Mucosa of gallbladder (tissue), 1 donor: ENCODE results near the gene STARD3. TPM values are rescaled to one million over a fixed set of nuclear protein-coding genes. Genes with fewer than 3 reads are reported as not detected.
"Not testable (repeated sequence)": the region's sequence is repeated elsewhere in the genome, so short reads cannot be mapped to it uniquely, and the experiment has no call there.

Experiments
- DNase-seq: peaks from one replicate; pipeline ENCODE4 v3.0.0-alpha.2; 2020; ENCODE audit warnings: low spot score
- total RNA-seq: library from RNA; stranded (reverse); gene quantifications from one replicate; pipeline ENCODE4 v1.2.1, GENCODE V29; 2021
- donor health status: DM: no; HTN: no; CAD: no.

STARD3 gene
- 82.2 TPM for total RNA-seq

DNA sequence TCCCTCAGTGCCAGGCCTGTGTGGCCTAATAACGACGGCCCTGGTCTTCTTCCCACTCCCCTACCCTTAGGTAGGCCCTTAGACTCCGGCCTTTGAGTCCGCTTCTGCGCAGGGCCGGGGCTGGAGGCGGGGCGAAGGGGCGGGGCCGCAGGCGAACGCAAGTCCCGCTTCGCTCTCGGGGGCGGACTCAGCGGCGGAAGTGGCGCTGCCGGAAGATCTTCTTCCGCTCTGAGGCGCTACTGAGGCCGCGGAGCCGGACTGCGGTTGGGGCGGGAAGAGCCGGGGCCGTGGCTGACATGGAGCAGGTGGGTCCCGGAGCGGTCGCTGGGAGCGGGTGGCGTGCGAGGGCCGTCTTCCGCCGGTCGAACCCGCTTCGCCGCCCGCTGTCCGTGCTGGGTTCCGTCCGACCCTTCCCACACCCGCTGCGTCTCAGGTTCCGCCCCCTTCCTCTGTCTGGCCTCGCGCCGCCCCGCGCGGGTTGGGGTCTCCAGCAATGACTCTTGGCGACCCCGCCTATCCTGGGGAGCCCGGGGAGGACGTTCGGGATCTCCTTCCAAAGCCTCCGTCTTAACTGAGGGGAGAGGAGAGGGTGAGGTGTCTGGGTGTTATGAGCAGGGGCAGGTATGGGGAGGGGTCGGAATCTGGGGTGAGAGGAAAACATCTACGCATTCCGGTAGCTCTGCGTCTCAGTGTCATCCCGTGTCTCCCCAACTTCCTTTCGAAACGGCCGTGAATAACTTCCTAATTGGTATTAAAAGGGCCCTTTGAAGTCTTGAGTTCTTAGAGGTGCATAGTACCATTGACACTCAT lies at the start of gene STARD3:
TSS of gene STARD3 (plus strand) at position 218 of the 810 bp plus-strand sequence. CDS start 16,388 bp downstream, outside the sequence.
- DNase-seq = peak; percentile 92

DNA sequence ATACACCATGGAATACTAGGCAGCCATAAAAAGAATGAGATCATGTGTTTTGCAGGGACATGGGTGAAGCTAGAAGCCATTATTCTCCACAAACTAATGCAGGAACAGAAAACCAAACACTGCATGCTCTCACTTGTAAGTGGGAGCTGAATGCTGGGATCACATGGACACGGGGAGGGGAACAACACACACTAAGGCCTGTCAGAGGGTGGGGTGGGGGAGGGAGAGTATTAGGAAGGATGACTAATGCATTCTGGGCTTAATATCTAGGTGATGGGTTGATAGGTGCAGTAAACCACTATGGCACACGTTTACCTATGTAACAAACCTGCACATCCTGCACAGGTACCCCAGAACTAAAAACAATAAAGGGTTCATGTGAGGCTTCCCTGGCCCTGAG lies 46.8 kb upstream of the STARD3 start:
- not testable (repeated sequence) for DNase-seq

DNA sequence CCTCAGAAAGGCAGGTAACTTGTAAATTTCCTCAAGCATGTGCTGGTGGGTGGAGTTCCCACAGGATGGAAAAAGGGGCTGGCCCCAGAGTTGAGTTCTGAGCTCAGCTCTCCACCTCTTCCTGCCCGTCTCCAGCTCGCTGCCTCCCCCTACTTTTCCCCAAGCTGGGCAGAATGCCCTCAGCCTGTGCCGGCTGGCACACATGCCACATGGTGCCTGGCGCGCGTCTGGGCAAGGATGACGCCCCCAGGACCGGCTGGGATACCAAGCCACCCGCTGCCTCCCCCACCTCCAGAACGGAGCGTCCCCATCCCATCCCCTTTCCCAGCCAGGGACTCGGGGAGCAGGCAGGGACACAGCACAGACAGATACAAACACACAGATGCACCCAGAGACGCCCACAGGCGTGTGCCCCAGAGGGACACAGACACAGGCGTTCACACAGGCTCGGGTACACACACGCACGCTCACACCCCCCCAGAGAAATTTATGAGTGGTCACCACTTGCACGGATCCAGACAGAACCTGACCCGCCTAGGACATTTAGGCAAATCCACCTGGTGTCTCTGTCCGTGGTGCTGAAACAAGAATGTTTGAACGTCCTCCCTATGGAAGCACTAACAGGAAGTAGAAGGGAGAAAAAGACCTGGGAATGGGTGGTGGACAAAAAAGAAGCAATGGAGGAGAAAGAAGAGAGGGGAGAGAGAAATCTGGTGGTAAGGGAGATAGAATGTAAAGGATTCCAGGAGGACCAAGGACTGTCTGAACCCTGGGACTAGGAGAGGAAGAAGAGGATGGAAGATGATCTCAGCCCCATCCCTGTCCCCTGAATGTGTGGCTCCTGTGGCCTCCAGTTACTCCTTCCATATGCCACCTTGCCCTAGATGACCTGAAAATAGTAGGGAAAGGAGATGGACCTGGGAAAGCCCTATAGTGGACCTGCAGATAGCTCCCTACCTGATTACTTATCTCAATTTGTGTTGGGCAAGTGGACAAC lies 44.7 kb upstream of the STARD3 start:
- DNase-seq = peak; percentile 69

DNA sequence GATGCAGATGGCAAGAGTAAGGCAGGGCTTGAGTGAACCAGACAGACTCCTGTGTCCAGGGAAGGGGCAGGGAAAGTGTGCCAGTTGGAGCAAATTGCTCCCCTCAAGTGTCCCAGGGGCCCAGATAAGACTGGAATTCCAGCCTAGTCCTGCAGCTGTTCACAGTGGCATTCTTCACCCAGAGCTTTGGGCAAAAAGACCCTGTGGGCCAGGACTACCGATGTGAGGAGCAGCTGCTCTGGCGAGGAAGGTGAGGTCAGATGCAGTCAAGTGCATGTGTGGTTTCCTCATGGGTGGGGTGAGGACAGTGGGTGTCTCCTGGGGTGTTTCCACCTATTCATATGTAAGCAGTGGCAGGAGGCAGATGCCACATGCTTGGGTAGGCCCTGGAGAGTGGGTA lies 43.6 kb upstream of the STARD3 start:
- DNase-seq = no peak

DNA sequence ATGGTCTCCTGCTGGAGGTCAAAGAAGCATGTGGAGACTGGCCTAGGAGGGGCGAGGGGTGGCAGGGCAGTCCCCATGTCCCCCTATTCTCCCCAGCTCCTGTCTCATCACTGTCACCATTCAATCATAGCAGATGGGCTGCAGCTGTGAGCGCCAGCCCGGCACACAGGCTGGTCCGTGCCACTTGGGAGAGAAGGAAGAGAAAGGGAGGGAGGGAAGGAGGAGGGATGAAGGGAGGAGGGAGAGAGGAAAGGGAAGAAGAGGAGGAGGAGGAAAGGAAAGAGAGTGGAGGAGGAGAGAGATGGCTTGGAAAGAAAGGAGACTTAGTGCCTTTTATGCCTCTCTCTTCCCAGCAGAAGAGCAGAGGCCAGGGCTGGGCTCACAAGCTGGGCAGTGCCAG lies 41.6 kb upstream of the STARD3 start:
- no peak for DNase-seq

DNA sequence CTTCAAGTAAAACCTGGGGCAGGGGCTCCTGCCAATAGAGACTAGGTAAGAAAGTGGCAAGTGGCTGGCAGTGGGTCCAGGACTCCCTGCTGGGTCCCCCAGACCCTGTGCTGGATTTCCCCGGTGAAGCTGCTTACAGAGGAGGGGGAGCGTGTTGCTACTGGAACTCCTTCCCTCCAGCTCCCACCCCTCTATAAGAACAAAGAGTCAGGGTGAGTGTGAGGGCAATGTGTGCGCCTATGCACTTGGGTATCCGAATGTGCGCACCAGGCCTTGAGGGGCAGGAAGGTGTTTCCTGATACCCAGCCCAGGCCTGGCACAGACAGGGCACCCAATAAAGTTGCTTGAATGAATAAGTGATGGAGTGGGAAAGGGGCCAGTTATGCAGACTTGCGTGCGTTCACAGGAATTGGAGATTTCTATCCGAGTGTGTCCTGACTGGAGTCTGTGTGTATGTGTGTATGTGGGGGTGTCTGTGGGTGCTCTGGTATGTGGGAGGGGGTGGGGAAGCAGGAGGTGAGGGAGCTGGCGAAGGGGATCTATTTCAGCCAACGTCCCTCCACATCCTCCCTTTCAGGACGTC lies 40.9 kb upstream of the STARD3 start:
- no peak for DNase-seq

DNA sequence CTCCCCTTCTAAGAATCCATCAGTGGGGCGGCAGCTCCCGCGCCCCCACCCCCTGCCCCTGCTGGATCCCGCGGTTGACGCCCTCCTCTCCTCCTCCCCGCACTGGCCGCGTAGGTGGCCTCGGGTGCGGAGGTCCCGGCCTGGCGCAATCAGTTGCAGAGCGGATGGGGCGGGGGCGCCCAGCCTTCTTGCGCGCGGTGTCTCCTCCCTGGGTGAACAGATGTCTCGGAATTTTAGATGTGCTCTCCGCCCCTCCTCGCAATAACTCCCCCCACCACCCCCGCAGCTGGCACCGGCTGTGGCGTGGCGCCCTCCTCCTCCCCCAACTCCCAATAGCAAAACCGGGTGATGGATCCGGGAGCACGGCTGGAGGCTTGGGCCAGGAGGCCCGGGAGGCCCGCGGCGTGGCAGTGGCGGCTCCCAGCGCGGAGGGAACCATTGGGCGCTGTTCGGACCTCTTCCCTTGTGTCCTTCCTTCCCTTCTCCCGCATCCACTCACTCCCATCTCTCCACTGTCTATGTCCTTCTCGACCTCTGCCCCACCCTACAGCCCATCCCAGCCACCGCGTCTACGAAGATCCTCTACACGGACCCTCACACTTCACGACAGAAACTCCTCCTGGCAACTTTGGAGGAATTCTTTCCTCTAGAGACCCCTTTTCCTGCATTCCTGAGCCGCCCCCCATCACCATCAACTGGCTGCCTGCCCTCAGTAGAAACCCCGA lies 40.2 kb upstream of the STARD3 start:
- DNase-seq = no peak

DNA sequence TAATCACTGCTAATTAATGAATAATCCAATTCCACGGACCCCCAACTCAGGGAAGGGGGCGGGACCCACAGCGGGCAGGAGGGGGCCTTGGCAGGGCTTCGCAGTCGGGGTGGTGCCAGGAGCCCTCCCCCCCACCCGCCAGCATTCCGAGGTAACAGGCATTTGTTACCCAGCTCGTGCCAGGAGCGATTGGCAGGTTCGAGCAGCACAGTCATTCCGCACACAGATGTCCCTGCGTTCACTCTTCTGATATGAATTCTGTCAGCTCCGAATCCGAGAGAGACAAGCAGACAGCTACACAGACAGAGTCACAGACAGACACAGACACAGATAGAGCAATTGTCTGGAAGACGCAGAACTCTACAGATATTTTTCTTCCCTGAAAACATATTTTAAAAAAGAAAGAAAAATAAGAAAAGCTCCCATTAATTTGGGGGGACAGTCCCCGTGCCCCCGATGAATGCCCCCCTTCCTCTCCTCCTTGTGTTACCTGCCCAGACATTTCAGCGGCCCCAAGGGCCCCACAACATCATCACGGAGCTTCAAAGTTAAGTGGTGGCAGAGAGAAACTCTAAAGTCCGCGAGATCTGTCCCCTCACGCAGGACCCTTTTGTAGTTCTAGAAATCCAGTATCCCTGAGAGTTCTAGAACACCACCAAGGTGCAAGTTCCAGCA lies 39.4 kb upstream of the STARD3 start:
- DNase-seq = no peak

DNA sequence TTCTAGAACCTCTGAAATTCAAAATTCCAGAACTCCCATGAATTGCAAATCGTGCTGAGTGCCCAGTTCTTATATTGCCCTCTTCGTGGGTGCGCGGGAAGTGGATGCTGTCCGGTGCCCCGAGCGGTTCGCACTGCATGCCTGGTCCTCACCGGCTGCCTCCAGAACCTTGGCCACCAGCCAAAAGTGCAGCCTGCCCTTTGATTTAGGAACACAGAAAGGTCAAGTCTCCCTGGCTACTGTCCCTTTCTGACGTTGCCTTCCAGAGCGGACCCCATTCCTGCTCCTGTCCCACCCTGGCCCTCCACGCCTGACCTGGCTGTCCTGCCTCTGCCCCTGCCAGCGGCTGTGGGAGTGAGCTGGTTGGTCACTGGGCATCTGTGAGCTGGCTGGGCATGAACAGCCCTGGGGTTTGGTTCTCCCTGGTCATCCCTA lies 38.9 kb upstream of the STARD3 start:
- no peak for DNase-seq

DNA sequence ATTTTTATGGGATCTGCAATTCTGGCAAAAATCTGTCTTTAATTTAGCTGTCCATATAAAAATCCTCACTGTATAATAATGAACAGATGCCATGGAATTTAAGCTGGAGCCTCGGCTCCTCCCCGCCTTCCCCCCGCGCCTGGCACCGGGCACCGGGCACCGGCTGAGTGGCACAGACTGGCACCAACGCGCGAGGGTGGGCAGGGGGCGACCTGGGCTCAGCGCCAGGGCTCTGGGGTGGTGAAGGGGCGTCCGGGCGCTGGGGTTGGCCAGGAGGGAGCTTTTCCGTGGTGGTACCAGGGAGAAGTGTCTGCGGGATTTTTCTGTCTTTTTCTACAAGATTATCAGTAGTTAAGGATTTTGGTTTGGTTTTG lies 38.3 kb upstream of the STARD3 start:
- no peak for DNase-seq

DNA sequence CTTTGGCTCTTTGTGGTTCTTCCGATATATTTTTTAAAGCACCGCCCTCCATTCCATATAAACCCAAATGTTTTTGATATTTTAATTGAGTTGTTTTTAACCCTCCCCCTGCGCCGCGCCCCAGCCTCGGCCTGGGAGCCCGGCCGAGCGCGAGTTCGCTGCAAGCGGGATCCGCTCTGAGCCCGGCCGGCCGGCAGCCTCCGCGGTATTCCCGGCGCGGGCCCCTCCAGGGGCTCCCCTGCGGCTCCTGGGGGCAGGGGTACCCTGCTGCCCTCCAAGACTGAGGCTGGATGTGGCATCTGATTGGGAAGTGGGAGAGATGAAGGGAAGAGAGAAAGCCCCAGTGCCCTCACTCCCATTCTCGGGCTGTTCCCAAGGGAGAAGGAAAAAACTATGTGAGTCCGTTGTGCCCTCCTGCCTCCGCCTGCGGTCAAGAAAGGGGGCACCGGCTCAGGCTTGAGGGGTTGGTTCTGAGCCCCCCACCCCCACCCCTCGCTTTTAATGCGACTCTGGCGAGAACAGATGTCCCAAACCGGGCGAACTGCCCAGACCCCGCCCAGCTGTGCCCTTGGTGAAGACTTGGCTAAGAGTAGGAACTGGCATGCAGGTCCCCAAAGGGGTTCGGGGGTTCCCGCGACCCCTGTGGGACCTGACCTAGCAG lies 37.8 kb upstream of the STARD3 start:
- DNase-seq = no peak

DNA sequence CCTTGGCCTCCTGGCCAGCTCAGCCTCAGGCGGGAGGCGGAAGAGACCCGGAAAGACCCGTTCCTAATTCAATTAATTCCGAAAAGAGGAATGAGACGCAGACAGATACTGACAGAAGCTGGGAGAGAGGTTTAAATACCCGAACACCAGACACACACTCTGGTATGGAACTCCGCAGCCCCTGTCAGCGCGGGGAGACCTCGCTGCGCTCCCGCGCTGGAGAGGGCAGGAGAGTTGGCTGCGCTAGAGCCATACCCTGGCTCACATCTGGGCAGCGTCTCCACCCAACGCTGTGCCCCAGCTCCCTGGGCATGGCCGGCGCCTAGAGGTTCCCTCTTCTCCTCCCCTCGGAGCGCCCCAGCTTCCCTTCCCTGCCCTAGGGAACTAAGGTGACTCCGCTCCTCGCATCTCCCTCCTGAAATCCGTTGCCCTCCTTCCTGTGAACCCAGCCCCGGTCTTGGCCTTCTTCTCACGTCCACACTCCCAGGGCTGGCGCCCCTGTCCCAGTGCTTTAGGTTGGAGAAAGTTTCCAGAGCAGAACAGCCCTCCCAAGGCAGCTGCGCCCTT lies 37.2 kb upstream of the STARD3 start:
- DNase-seq = no peak

DNA sequence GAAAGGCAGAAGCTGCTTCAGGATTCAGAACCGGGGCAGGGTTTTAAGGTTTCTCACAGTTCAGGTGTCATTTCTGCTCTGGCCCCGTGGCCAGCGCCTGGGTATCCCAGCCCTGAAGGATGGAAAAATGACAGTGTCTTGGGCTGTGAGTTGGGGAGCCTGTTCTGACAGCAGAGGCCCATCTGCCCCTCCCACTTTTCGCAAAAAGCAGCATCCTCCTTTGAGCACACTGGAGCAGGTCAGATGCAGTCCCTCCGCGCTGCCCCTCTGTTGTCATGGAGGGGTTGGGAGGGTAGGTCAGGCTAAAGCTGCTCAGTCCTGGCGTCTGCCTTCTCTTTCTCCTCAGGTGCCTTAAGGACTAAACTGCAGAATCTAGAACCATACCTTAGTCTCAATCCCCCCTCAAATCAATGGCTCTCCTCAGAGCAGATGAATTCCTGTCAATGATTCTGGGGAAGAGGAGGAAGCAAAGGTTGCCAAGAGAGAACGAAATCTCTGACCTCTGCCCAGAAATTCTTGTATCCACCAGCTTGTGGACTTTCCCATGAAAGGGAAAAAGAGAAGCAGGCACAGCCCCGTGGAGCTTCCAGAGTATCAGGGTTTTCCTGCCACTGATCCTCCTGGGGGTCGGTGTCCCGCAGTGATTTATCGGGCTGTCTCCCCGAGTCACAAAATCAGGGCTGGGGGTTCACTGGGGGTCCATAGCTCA lies 36.5 kb upstream of the STARD3 start:
- no peak for DNase-seq

DNA sequence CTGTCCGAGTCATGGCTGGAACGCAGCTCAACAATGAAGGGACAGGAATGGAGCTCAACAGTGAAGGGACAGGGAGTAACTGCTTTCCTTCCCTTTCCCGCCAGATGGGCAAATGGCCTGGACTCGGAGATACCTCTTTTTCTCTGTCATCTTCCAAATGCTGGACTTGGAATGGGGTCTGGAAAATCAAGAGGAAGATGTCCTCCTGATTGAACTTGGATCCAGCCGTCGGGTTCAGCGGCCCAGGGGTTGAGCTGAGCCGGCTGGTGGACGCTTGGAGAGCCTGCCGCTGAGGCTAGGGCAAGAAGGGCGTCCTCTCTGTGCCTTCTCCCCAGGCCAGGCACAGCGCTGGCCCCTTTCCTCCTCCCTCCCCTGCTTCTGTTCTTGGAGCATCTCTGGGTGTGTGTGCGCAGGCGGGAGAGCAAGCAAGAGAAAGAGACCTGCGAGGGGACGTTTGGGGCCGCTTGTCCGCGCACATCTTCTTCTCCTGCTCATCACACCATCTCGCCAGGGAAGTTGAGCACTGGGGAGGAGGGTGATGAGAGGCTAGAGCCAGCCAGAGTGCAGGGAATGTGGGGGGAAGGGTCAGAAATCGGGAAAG lies 35.8 kb upstream of the STARD3 start:
- DNase-seq = no peak

DNA sequence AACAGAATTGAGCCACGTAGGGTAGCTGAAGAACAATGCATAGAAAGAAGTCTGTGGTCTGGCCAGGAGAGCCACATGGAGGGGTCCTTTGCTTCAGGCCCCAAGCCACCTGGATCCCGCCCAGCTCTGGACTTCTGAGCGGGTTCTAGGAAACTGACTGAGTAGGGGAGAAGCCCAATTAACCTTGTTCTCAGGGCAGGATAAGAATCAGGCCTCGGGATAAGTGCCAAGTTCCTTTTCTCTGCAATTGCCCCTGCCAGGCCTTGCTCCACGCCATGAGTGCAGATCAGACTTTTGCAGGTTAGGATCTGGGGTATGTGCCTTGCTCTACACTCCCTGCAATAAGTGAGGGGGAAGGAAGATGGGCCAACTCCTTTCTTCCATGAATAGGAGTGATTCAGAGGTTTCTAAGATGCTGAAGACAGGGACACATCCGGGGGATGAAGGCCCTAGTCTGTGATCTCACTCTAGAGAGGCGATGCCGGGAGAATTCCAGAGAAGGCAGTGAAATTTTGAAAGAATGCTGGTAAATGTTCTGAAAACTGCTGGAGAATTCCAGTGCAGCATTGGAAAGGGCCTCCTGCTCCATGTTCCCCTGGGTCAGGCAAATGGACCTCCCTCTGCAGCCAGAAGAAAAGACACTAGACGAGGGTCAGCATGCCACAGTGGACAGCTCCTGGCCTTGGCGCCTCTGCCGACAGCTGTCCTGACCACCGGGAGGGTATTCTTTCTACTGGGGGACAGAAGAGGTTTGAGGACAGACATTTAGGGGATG lies 35.0 kb upstream of the STARD3 start:
- DNase-seq = no peak

DNA sequence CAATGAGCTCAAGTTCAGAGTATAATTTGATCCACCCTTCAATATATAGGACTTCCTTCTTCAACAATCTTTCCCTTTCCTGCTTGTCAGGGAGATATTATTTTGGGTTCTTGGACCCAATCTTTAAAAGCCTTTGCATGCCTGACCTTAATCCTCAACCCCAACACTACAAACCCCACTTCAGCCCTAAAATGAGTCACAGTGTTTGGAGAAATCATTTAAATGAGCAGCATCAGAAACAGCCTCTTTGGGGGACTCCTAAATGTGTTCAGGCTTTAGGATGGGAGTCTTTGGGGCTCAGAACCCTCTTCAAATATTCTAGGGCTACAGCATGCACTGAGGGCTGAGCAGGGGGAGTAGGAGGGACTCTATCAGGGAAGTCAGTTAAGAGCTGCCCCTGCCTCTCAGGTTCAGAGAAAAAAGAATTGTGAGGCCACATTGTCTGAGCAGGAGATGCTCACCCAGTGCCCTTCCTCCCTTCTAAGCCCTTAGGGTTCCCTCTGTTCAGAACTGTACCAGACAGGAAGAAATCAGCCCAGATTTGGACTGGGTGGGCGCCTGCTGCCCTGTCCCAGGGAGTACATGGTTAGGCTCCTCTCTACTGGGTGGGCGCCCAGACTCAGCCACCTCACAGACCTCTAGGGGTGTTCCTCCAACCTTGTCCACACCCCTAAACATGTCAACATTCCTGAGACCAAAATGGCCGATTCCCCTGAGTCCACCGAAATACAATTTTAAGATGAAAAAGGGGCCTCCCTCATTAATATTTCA lies 34.2 kb upstream of the STARD3 start:
- DNase-seq = no peak

DNA sequence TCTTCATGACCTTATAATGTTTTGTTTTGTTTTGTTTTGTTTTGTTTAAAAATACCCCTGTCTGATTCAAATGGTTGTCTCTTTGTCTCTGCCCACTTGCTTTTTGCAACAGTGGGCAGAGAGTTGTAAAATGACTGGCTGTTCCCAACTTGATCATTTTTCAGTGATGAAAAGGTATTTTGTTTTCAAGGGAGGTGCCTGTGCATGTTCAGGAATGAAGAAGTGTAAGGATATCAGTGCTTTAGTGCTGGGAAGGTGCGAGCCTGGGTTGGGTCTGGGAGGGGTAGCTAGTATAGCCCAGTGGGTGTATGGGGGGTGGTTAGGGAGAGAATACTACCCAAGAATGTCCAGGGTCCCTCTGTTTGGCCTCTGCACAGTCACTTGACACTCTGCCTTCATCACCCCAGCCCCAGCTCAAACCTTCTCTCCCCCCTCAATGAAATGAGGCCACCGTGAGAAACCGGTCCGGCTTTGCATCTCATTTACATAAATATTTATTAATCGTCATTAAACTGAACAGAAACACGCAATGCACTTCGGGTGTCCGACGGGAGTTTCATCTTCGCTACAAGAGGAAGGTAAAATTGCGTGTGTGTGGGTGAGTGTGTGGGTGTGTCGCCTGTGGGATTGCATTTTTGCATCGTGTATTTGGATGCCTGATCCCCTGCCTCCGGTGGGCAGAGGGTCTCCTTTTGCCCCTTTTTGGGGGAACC lies 33.5 kb upstream of the STARD3 start:
- no peak for DNase-seq
